ENCODE results near the gene PSD2.

- TF ChIP-seq CTCF (IDR thresholded peaks at IDR 0.05; ENCODE audit: insufficient read depth, low read length, poor library complexity, severe bottlenecking) (no peak), EZH2phosphoT487 (conservative IDR thresholded peaks at IDR 0.05; ENCODE audit: low read length) (no peak)
Observed at GRCh38 chr5:139814704-139815280, 19.2 kb downstream of the PSD2 start.
